Measurements from ENCODE around the gene RPA1.
"Not testable (repeated sequence)": the region's sequence is repeated elsewhere in the genome, so short reads cannot be mapped to it uniquely, and the experiment has no call there.

RPA1 gene

GRCh38 chr17:1829592-1830257 is at the start of gene RPA1, which contains the start of gene SMYD4:
RPA1 (plus strand) TSS chr17:1830005; CDS start chr17:1830094, 89 bp downstream.
SMYD4 (minus strand) TSS chr17:1829902; CDS start chr17:1827994, 1,908 bp downstream.
- DNase-seq, result peak in 55 of 56 donors; percentile 23 to 93 (median 81)

- no peak for DNase-seq
These were observed 47.6 kb upstream of the RPA1 start for GRCh38 chr17:1782171-1782567.

- no peak for DNase-seq
These were observed 46.5 kb upstream of the RPA1 start for GRCh38 chr17:1783271-1783670.

GRCh38 chr17:1783834-1784611 is 45.8 kb upstream of the RPA1 start:
- peak in 12 of 56 donors; percentile 9 to 47 (median 21) for DNase-seq

- peak in 4 of 56 donors; percentile 10 to 33 (median 21) for DNase-seq
These were observed 43.9 kb upstream of the RPA1 start for GRCh38 chr17:1785930-1786329.

GRCh38 chr17:1786708-1787107 is 43.1 kb upstream of the RPA1 start:
- no peak for DNase-seq

- no peak for DNase-seq
These were observed 42.4 kb upstream of the RPA1 start for GRCh38 chr17:1787301-1787902.

- no peak for DNase-seq
These were observed 39.9 kb upstream of the RPA1 start for GRCh38 chr17:1789936-1790335.

- DNase-seq, result no peak
These were observed 37.0 kb upstream of the RPA1 start for GRCh38 chr17:1792495-1793446.

- DNase-seq, result no peak
These were observed 36.4 kb upstream of the RPA1 start for GRCh38 chr17:1793447-1793806.

- peak in 1 of 56 donors; percentile 6 for DNase-seq
These were observed 33.0 kb upstream of the RPA1 start for GRCh38 chr17:1796800-1797199.

GRCh38 chr17:1797323-1797722 is 32.5 kb upstream of the RPA1 start:
- DNase-seq, result peak in 4 of 56 donors; percentile 9 to 13 (median 10)

- DNase-seq, result not testable (repeated sequence)
These were observed 32.0 kb upstream of the RPA1 start for GRCh38 chr17:1797846-1798245.

- DNase-seq, result no peak
These were observed 29.6 kb upstream of the RPA1 start for GRCh38 chr17:1800240-1800639.

GRCh38 chr17:1800712-1801111 is 29.1 kb upstream of the RPA1 start:
- no peak for DNase-seq

- no peak for DNase-seq
These were observed 27.4 kb upstream of the RPA1 start for GRCh38 chr17:1802429-1802828.

GRCh38 chr17:1803280-1803679 is 26.5 kb upstream of the RPA1 start:
- no peak for DNase-seq

- DNase-seq, result no peak
These were observed 21.9 kb upstream of the RPA1 start for GRCh38 chr17:1807890-1808289.

- no peak for DNase-seq
These were observed 21.2 kb upstream of the RPA1 start for GRCh38 chr17:1808644-1809043.

GRCh38 chr17:1809815-1810214 is 20.0 kb upstream of the RPA1 start:
- not testable (repeated sequence) for DNase-seq

GRCh38 chr17:1810450-1811103 is 19.2 kb upstream of the RPA1 start:
- DNase-seq, result no peak

Measured in nucleus accumbens (tissue), 56 donors.